Lower lobe of right lung (tissue), 2 donors: ENCODE measurements around the gene FAM120A. TPM values are rescaled to one million over a fixed set of nuclear protein-coding genes. Genes with fewer than 3 reads are reported as not detected.

ENCODE experiments used
- ATAC-seq, 2 donors: fragments of 200-7000 bp; cut with Tn5 transposase; one replicate each; pipeline ENCODE4 v1.9.1; 2020 to 2022; ENCODE audit warnings: mild to moderate bottlenecking in 2 of 2, moderate library complexity in 2 of 2
- DNase-seq: peaks from one replicate; pipeline ENCODE4 v3.0.0-alpha.2; 2020
- H3K27ac ChIP-seq: fragments of 200-600 bp; one replicate; pipeline ENCODE4 v1.8.0; 2022
- H3K27me3 ChIP-seq: fragments of 200-600 bp; one replicate; pipeline ENCODE4 v1.8.0; 2022; ENCODE audit warnings: low read depth
- H3K36me3 ChIP-seq: fragments of 200-600 bp; one replicate; pipeline ENCODE4 v1.8.0; 2022; ENCODE audit warnings: mild to moderate bottlenecking
- H3K4me1 ChIP-seq: fragments of 200-600 bp; one replicate; pipeline ENCODE4 v1.8.0; 2022
- H3K4me3 ChIP-seq: fragments of 200-600 bp; one replicate; pipeline ENCODE4 v1.8.0; 2022; ENCODE audit warnings: mild to moderate bottlenecking
- H3K9me3 ChIP-seq: fragments of 200-600 bp; one replicate; pipeline ENCODE4 v1.8.0; 2022
- CTCF ChIP-seq: fragments of 200-600 bp; IDR thresholded peaks from one replicate; pipeline ENCODE4 v1.8.0; 2022; ENCODE audit warnings: antibody characterized with exemption, mild to moderate bottlenecking
- intact Hi-C: fragments of 100-400 bp; cut with DNase I; formaldehyde crosslinking; loops from one replicate; pipeline ENCODE4 v1.11.0; 2022
- total RNA-seq: library from RNA; stranded (reverse); fragmentation: NEBNext Ultra II Directional; extraction: Animal tissue kit (Norgen Biotek cat#: 25700); gene quantifications from one replicate; pipeline ENCODE4 v1.2.1, GENCODE V29; 2021
- donor health status: DM: no; HTN: yes; CAD: no; lungs with severe emphysema.

FAM120A gene
- total RNA-seq, 1 donor from 2014 or later = 114 TPM

DNA sequence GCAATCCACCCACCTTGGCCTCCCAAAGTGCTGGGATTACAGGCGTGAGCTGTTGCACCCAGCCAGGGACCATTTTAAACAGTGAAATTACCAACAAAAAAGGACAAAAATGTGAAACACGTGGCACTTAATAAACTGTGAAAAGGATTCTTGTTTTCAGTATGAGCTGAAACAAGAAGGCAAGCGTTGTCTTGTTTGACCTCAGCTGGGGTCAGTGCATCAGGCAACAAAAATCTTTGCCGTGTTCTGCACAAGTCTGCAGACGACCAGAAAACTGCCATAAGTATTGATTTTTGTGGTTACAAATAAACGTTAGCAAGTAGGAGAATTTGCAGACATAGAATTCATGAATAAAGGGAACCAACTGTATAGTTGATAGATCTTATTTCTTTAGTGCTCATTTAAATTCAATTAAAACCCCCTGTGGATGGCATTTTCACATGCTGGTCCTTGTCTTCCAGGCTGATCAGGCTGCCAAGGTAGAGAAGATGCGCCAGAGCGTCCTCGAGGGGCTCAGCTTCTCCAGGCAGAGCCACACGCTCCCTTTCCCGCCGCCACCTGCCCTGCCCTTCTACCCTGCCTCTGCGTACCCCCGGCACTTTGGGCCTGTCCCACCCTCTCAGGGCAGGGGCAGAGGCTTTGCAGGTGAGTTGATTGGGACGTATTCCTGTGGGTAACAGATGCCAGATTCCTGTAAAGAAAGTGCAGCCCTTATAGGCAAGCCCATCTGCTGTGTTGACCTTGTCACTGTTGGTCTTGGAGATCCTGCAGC is 106.1 kb downstream of the FAM120A start:
- ATAC-seq (no peak), DNase-seq (no peak)
- Histone ChIP-seq H3K9me3 (no peaks in the 10 kb centered on the region), H3K36me3 (peaks cover 95% of the 10 kb centered on the region), H3K27me3 (no peaks in the 10 kb centered on the region), H3K4me3 (no peak overlapping the region), H3K27ac (peak overlapping the region; percentile 24), H3K4me1 (no peaks in the 10 kb centered on the region)
- TF ChIP-seq CTCF = no peak
- intact Hi-C loops = no loop called here

- H3K27ac ChIP-seq = peak overlapping the region; percentile 24
- no peaks in the 10 kb centered on the region for H3K4me1 ChIP-seq
- no peaks in the 10 kb centered on the region for H3K9me3 ChIP-seq
- DNase-seq (no peak), ATAC-seq (peak in 1 of 2 donors; percentile 35)
- H3K27me3 ChIP-seq = no peaks in the 10 kb centered on the region
- H3K4me3 ChIP-seq = no peak overlapping the region
- TF ChIP-seq CTCF = no peak
- H3K36me3 ChIP-seq = peaks cover 95% of the 10 kb centered on the region
- intact Hi-C loops = no loop called here
Observed at GRCh38 chr9:93558503-93558902, 107.0 kb downstream of the FAM120A start.

GRCh38 chr9:93560991-93561390 is 109.5 kb downstream of the FAM120A start:
- Histone ChIP-seq H3K4me3 (no peak overlapping the region), H3K27ac (no peak overlapping the region), H3K27me3 (no peaks in the 10 kb centered on the region), H3K9me3 (no peaks in the 10 kb centered on the region), H3K4me1 (no peaks in the 10 kb centered on the region), H3K36me3 (peaks cover 94% of the 10 kb centered on the region)
- ATAC-seq = no peak
- TF ChIP-seq CTCF = no peak
- intact Hi-C loops = no loop called here
- DNase-seq = no peak

- Histone ChIP-seq H3K27me3 (no peaks in the 10 kb centered on the region), H3K9me3 (no peaks in the 10 kb centered on the region), H3K4me1 (peaks cover 3% of the 10 kb centered on the region), H3K36me3 (peaks cover 82% of the 10 kb centered on the region), H3K27ac (no peak overlapping the region), H3K4me3 (no peak overlapping the region)
- intact Hi-C loops = no loop called here
- ATAC-seq (no peak), DNase-seq (no peak)
- no peak for TF ChIP-seq CTCF
Observed at GRCh38 chr9:93562157-93562556, 110.7 kb downstream of the FAM120A start.

- H3K36me3 ChIP-seq = peaks cover 53% of the 10 kb centered on the region
- no peak for TF ChIP-seq CTCF
Observed at GRCh38 chr9:93565089-93565488, 113.6 kb downstream of the FAM120A start.

More at GRCh38 chr9:93565089-93565488, 113.6 kb downstream of the FAM120A start:
- peaks cover 10% of the 10 kb centered on the region for H3K4me1 ChIP-seq
- no peak for ATAC-seq
- intact Hi-C loops = no loop called here
- H3K4me3 ChIP-seq = no peak overlapping the region
- no peaks in the 10 kb centered on the region for H3K9me3 ChIP-seq
- H3K27me3 ChIP-seq = no peaks in the 10 kb centered on the region
- no peak overlapping the region for H3K27ac ChIP-seq
- DNase-seq = no peak
